Renal cortex interstitium (tissue), 11 donors: ENCODE data around the gene GINS2. TPM values are rescaled to one million over a fixed set of nuclear protein-coding genes. Genes with fewer than 3 reads are reported as not detected.

Source experiments
- DNase-seq, 11 donors: peaks; one replicate each; pipeline ENCODE4 v3.0.0-alpha.2; 2013; ENCODE audit warnings: low read depth in 9 of 11, low spot score in 4 of 11; ENCODE audit errors: extremely low read depth in 1 of 11
- polyA plus RNA-seq, 3 donors: library from polyadenylated mRNA; unstranded; fragments of 120-200 nt; gene quantifications; one replicate each; pipeline ENCODE4 v1.2.1, GENCODE V29; 2013; ENCODE audit not compliant: insufficient read length in 3 of 3

Gene GINS2
- polyA plus RNA-seq, 3 donors: 16.8 to 23.8 (median 20.0) TPM

- no peak for DNase-seq
These were observed 10.7 kb downstream of the GINS2 start for GRCh38 chr16:85678016-85678415.

DNA sequence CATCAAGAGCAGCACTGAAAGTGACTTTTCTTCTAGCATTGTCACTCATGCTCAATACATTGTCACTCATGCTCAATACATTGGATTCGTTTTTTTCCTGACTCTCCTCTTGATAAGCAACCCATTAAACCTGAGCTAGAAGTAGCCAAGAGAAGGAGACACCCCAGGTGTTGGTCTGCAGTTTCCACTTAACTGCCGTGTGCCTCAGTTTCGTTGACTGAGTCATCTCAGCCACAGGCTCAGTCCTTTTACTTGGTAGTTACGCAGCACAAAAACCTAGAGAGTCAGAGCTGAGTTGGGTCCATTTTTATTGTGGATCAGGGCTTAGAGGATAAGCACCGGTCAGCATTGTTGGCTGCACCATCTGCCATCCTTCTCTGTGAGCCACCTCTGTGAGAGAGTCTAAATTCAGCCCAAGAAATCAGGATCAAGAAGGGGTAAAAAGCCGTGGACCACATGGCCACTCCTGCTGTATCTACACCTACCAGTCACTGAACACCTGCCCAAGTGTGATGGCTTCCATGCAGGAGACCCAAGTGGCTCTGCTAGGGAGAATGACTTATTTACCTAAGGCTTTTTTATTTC lies 11.3 kb downstream of the GINS2 start:
- no peak for DNase-seq

DNA sequence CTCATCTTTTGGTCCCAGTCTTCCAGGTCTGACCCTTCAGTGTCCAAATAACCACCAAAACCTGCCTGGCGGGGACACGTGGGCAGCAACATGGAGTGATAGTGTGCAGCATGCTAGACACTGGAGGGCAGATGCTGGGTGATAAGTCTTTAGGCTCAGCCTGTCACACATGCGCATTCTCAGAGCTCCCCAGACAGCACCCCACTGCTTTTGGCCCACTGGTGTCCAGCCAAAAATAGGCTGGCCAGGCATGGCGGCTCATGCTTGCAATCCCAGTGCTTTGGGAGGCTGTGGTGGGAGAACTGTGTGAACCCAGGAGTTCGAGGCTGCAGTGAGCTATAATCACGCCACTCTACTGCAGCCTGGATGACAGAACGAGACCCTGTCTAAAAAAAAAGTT lies 12.3 kb downstream of the GINS2 start:
- DNase-seq: no peak

- no peak for DNase-seq
These were observed 13.4 kb downstream of the GINS2 start for GRCh38 chr16:85675251-85675874.

- DNase-seq: no peak
These were observed 13.9 kb downstream of the GINS2 start for GRCh38 chr16:85674828-85675227.

DNA sequence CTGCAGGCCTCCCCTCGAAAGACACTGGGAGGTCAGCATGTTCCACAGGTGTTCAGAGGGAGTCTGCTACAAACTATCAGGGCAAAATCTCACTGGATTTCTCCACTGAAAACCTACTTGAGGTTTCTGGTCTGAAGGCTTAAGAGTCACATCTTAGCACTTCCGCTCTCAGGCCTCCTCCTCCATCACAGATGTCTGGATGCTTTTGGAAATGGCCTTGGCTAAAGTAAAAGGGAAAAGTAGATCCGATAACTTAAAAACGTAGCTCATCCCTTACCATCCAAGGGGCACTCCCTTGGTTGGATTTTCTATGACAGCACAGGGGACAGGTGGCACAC lies 14.4 kb downstream of the GINS2 start:
- DNase-seq: no peak

DNA sequence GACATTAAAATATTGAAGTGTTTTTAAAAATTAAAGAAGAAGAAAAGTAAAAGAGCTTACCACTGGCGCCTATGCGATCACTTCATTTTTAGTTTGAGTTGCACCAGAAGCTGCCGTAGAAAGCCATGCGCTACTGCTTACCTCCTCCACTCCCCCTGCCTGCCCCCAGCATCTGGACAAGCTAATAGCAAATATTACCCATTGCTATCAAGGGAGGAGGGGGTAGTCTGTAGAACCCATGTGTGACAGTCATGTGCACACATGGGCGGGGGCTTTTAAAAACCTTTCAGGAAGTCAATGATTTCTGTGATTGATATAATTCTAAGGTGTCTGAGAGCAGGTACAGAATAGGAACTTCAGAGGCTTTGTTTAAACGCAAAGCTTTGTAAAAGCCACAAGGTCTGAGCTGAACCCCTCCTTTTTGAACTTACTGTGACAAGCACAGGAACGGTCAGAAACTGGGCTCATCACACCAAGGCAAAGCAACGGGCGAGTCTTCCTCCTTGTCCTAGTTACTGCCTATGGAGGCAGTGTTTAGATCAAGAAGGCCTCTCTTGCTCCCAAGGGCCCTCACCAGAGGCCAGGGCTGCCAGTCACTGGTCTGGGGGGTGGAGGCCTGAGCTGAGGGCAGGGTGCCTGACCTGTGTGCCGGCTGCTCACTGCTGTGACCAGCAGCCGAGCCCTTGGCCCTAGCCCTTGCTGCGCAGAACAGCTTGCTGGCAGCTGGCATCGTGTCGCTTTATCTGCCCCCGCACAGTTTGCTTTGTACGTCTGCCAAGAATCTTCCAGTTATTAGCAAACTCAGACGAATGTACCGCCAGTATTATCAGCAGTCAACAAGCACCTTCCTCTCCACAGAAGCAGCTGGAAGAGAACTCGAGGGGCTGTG lies 15.0 kb downstream of the GINS2 start:
- DNase-seq: no peak

DNA sequence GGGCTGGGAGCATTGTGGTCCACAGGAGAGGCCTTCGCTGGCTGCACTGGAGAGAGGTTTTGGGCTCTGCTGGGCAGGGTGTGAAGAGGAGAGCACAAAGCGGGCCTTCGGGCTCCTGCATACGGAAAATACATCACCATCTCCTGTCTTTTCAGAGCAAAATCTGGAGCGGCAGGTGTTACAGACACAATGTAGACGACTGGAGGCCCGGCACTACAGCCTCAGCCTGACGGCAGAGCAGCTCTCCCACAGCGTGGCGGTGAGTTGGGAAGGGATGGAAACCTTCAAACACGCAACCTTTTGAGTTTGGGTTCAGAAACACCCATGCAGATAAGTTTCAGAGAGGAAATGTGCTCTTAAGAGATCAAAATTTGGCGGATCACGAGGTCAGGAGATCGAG lies 17.9 kb downstream of the GINS2 start:
- DNase-seq: no peak

- DNase-seq: no peak
These were observed 19.9 kb downstream of the GINS2 start for GRCh38 chr16:85668676-85669424.

- DNase-seq: no peak
These were observed 20.8 kb downstream of the GINS2 start for GRCh38 chr16:85667841-85668413.

- DNase-seq: no peak
These were observed 21.5 kb downstream of the GINS2 start for GRCh38 chr16:85667261-85667660.

DNA sequence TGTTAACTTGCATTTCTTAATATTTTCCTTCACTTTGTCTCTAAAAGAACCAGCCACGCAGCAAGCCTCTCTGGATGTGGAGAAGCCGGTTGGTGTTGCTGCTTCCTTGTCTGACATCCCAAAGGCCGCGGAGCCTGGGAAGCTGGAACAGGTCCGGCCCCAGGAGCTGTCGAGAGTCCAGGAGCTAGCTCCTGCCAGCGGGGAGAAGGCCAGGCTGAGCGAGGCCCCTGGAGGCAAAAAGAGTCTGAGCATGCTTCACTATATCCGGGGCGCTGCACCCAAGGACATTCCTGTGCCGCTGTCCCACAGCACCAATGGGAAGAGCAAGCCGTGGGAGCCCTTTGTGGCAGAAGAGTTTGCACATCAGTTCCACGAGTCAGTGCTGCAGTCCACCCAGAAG lies 22.8 kb downstream of the GINS2 start:
- no peak for DNase-seq

DNA sequence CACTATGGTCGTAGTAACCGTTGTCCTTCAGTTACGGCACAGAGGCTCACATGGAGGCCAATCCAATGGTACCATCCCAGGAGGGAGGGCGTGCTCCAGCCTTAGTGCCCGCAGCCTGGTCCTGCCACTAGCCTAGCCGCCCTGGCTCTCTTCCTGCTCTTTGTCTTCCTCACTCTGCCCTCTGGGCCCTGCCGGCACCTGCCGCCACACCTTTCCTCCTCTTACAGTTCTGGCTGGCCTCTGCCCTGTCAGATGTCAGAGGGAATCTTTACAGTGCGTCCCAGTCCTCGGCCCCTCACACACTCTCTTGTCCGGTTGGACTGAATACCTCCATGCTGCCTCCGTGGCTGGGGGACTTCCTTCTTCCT lies 23.4 kb downstream of the GINS2 start:
- DNase-seq: no peak

GRCh38 chr16:85664580-85665372 lies 24.0 kb downstream of the GINS2 start:
- no peak for DNase-seq

DNA sequence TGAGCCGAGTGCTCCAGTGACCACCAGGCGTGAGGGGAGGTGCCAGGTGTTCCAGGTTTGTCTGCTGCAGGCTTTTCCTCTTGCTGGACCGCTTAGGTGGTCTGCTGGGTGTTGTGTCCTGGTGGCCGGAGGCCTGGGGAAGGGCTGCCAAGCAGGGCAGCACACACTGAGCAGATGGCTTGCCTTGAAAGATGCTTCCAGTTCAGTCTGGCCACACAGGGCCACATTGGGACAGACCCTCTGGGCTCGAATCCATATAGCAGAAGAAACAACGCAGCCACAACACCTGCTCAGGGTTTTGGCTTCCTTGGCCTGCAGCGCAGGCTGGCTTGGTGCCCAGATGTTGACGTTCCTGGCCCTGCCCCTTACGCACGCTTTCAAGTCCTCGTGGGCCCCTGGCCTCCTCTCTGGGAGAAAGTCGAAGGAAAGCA lies 24.8 kb downstream of the GINS2 start:
- no peak for DNase-seq

- no peak for DNase-seq
These were observed 25.6 kb downstream of the GINS2 start for GRCh38 chr16:85662976-85663830.

GRCh38 chr16:85662482-85662812 lies 26.3 kb downstream of the GINS2 start:
- peak in 2 of 11 donors; percentile 55 to 60 for DNase-seq
